T47D (cell line): Measurements from ENCODE around the gene MAGEB6B.
"Not testable (repeated sequence)": the region's sequence is repeated elsewhere in the genome, so short reads cannot be mapped to it uniquely, and the experiment has no call there.

Experiments
- DNase-seq, 2 experiments: peaks; one replicate each; pipeline versions ENCODE4 v3.0.0 to v3.0.0-alpha.2; 2011 to 2012; ENCODE audit warnings: low read depth in 1 of 2, low spot score in 1 of 2
- JUND ChIP-seq: IDR thresholded peaks from 2 replicates; pipeline ENCODE4 v1.6.1; 2012; ENCODE audit warnings: low read depth
- in situ Hi-C: cut with HindIII; loops from 2 replicates; pipeline ENCODE4 v1.10.0; 2016; ENCODE audit warnings: low sequenced_read_pairs, low pct_unique_long_range_greater_than_20kb

The MAGEB6B gene

GRCh38 chrX:26160301-26160700, at the start of gene MAGEB6B:
Gene MAGEB6B (plus strand): TSS chrX:26160601. CDS start chrX:26160601, 0 bp downstream.
- in situ Hi-C loops: no loop called here
- TF ChIP-seq JUND: no peak
- DNase-seq: no peak

- DNase-seq: peak in 1 of 2 experiments; percentile 8
- in situ Hi-C loops: no loop called here
- no peak for TF ChIP-seq JUND
Observed at GRCh38 chrX:26138274-26138673, 22.1 kb upstream of the MAGEB6B start, which contains the start of gene MAGEB18. Gene MAGEB18 (plus strand): TSS chrX:26138343. CDS start chrX:26138986, 643 bp downstream.

- DNase-seq: no peak
- in situ Hi-C loops: no loop called here
- TF ChIP-seq JUND: no peak
Observed at GRCh38 chrX:26146024-26146423, 14.4 kb upstream of the MAGEB6B start.

GRCh38 chrX:26192204-26192603, 31.8 kb downstream of the MAGEB6B start, which contains the start of gene MAGEB6:
Gene MAGEB6 (plus strand): TSS chrX:26192440. CDS start chrX:26193847, 1,407 bp downstream.
- DNase-seq: no peak
- in situ Hi-C loops: no loop called here
- no peak for TF ChIP-seq JUND

GRCh38 chrX:26203561-26203960, 43.2 kb downstream of the MAGEB6B start:
- no peak for TF ChIP-seq JUND
- in situ Hi-C loops: no loop called here
- DNase-seq: no peak

GRCh38 chrX:26204717-26205116, 44.3 kb downstream of the MAGEB6B start:
- DNase-seq, in situ Hi-C loops: not testable (repeated sequence)

- TF ChIP-seq JUND: no peak
- no peak for DNase-seq
- in situ Hi-C loops: no loop called here
Observed at GRCh38 chrX:26208012-26208411, 47.6 kb downstream of the MAGEB6B start.
